GM21737 (cell line): Measurements from ENCODE around the gene PGAM5.
A peak's percentile ranks its signal among the peaks of the same experiment; 100 is the strongest.

Experiments used
- ATAC-seq: cut with Tn5 transposase; IDR thresholded peaks from one replicate; pipeline ENCODE4 v1.9.1; 2021; ENCODE audit warnings: mild to moderate bottlenecking, moderate library complexity; ENCODE audit not compliant: unreplicated experiment

Gene PGAM5

DNA sequence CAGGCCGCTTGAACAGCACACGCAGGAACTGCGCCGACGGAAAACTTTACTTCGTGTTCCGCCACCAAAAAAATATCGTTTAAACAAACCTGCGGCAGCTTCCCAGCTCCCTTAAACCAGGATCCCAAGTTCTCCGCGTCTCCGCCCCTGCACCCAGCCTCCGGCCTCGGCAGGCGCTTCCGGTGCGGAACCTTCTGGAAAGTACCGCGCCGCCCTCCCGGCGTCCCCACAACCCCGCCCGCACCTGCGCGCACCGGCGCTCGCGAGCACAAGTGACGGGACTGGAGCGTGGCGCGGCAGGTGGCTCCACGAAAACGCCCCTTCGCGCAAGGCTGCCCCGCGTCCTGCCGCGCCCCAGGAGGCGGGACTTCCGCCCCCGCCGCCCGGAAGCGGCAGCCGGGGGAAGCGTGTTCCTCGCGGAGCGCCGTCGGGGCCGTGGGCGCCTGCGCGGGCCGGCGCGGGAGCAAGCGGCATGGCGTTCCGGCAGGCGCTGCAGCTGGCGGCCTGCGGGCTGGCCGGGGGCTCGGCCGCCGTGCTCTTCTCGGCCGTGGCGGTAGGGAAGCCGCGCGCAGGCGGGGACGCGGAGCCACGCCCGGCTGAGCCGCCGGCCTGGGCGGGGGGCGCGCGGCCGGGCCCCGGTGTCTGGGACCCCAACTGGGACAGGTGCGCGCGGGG, at the start of gene PGAM5:
PGAM5 (plus strand) TSS at position 438 of the 675 bp plus-strand sequence; CDS start at position 473, 35 bp downstream.
- ATAC-seq, result peak; percentile 86

DNA sequence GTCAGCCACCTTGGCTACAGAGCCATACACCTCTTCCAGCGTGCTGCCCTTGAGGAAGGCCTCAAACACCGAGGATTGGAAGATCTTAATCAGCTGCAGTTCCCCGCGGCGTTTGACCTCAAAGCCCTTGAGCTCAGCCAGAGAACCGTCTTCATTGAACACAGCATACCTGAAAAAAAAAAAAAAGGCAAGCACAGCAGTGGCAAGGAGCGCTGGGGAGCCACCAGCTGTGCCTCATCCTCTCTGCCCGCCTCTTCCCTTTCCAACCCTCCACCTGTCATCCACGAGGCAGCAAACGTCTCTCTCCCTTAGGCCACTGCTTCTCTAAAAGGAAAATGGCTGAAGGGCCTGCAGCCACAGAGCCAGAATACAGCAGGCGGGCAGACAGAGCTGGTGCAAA, 49.6 kb upstream of the PGAM5 start:
- no peak for ATAC-seq

DNA sequence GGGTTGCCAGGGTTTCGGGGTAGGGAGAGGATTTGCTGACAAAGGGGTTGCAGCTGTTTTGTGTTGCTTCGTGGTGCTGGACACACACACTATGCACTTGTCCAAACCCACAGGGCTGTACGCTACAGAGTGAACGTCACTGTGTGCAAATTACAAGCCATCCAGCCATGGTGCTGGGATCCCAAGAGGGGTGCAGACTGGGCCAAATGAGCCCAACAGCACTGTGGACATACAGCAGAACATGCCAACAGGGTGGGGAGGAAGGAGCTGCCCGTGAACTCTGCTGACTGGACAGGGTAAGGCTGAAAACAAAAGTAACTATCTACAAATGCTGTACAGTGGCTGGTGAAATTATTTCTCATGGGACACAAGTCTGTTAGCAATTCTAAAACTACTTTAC, 48.7 kb upstream of the PGAM5 start:
- ATAC-seq, result no peak

DNA sequence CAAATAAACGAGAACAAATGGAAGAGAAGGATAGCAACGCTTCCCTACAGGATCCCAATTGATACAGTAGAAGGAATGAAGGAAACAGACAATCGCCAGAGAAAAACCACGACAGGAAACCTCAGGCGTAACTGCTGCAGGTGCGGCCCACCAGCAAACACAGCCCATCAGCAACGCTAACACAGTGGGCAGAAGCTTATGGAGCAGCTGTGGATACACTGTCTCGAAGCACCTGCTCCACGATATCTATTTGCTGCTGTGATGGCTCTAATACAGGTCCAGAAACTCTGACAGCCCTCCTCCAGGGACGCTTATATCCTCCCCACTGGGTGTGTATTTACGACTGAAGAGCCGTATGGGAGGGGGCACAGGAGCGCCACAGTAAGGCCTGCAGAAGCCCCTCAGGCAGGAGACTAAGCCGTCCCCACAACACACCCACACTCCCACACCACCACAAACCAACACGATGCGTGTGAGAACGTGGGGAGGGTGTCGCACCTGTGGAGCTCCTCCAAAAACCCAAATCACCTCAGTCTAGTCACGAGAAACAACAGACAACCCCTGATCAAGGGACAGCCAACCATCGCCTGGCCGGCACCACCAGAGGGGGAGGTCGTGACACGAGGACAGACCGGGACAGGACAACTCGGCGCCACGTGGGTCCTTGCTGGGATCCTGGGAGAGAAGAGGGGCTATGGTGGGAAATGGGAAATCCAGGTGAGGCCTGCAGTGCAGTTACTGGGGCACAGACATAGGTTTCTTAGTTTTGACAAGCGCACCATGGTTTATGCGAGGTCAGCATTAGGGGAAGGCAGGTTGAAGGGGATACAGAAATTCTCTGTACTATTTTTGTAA, 47.5 kb upstream of the PGAM5 start:
- no peak for ATAC-seq

DNA sequence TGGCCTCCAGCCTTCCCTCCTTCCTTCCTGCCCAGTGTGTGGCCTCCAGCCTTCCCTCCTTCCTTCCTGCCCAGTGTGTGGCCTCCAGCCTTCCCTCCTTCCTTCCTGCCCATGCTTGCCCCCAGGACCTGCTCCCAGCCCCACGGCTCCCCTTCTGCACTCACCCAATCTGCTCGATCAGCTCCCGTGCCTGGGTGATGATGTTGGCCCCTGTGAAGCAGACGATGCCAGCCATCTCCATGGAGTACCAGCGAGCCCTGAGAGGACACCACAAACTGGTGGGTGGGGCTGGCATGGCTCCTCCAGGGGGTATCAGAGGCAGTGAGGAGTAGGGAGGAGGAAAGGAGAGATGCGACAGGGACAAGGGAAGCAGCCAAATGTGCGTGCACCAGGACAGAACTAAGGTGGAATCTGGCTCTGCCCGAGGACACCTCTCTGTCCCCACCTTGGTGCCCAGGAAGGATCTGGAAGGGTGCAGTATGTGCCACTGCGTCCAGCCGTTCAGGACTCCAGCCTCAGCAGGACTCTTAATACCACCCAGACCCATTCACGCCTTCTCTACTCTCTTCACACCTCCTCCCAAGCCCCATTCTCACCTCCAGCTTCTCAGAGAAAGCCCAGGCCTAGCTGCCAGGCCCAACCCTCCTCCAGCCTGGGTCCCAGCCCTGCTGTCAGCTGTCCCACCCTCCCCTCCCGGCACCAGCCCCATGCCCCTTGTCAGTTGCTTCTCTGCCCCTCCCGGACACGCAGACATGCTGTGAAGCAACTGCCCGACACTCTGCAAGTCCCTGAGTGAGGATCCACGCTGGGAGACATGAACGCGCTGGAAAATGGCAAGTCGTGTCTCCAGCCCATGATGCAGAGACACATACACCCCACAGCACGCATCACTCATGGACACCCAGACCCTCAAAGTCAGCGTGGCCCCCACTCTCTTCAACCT, 46.2 kb upstream of the PGAM5 start:
- ATAC-seq, result no peak

DNA sequence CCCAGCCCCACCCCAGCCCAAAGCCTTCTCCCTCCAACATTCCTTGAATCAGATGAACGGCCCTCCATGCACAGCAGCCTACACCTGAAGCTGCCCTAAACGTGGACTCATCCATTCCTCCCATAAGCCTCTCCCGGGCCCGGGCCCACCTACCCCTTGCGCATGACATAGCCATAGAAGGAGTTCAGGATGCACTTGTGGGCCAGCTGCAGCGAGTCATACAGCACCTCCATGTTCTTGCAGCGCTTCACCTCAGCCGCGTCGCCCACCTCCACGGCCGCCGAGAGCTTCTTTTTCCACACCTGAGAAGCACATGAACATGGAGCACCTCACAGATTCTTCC, 45.5 kb upstream of the PGAM5 start:
- no peak for ATAC-seq

DNA sequence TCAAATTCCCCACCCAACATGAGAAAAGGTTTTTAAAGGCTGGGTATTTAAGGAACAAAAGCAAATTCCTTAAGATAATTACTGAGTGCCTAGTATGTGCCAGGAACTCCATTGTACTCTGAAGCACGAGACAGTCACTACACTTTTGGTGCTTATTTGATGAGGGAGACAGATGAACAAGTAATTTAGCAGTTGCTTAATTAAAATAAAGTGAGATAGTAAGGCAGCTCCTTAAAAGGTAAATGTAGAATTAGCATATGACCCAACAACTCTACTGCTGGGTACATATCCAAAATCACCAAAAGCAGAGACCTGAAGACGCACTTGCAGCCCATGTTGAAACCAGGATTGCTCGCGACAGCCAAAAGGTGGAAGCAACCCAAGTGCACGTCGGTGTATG, 44.8 kb upstream of the PGAM5 start:
- no peak for ATAC-seq

DNA sequence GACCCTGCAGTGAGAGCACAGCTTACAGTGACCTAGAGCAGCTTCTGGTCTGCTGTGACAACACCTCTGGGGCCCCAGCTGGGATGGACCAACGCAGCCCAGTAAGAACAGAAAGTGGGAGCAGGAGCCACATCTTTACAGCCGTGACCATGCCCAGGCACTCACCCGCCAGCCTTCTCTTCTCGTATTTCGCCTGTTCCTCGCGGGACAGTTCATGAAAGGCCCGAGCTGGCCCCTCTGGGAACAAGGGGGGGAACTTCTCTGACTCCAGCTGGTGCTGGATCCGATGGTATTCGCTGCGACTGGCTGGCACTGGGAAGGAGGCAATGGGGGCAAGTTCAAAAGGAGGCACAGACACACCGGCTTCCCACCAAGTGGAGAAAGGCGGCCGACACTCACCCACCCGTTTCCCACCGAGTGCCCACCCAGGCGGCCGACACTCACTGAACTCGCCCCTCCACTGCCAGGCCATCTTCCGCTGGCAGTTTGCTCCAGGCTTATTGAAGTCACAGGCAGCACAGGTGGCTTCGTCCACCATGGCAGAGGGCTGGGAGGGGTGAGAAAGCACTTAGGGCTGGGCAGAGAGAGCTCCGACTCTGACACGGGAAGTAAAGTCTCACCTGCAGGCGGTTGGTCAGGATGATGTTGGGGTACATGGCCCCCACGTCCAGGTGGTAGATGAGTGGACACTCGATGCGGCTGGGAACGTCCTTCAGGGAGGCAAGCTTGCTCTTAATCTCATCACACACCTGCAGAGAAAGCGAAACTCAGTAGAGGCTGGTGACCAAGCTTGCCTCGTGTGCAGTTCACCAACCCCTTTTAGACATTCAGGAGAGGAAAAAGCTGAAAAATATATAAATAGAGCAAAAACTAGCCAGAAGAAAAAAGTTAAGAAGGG, 42.2 kb upstream of the PGAM5 start:
- ATAC-seq, result no peak

DNA sequence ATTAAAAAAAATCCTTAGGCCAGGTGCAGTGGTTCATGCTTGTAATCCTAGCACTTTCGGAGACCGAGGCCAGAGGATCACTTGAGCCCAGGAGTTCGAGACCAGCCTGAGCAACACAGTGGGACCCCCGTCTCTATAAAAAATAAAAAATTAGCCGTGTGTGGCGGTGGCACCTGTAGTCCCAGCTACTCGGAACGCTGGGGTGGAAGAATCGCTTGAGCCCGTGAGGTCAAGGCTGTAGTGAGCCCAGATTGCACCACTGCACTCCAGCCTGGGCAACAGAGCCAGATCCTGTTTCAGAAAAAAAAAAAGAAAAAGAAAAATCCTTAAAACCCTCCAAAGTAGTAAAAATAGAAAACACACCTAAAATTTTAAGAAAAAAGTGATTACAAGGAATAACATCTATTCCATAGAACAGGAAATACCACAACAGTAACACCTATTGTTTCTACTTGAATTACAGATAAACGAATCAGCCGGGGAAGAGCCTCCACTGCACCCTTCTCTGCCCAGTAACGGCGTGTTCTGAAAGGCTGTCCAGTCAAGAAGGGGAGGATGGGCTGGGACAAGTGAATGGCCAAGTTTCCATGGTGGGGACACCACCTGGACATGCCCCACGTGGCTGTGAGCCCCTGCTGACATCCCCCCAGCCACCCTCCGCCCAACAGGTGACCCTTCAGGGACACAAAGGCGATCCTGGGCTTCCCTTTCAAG, 41.3 kb upstream of the PGAM5 start:
- ATAC-seq, result no peak

DNA sequence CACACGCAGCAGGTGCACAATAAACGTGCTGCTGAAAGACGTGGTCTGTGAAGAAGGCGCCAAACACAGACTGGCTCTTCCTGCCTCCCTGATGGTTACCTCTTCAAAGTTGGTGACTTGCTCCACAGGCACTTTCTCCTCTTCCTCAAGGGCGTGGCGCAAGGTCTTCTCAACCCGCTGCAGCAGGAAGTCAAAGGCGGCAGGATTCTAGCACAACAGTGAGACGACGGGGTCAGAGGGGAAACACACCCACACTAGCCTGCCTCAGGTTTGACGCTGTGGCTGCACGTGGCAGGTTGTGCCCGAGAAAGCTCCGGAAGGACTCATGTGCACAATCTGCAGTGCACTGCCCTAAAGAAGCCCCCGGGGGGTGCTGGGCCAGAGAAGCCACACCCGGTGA, 38.5 kb upstream of the PGAM5 start:
- ATAC-seq, result no peak

DNA sequence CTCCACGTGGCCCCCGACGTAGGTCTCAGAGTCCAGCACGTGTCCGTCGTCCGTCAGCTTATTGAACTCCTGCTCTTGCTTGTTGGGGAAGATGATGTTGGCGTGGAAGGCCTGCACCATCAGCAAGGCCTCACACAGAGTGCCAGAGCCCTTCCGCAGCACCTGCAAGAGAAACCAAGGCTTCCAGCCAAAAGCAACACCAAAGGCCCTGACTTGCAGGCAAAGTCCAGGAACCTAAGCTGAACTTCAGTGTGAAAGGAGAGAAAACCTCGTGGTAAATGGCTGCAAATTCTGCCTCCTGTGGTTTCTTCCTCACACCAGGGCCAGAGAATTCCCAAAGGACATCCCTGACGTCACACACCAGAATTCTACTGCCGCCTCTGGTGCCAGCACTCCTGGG, 38.0 kb upstream of the PGAM5 start:
- no peak for ATAC-seq

DNA sequence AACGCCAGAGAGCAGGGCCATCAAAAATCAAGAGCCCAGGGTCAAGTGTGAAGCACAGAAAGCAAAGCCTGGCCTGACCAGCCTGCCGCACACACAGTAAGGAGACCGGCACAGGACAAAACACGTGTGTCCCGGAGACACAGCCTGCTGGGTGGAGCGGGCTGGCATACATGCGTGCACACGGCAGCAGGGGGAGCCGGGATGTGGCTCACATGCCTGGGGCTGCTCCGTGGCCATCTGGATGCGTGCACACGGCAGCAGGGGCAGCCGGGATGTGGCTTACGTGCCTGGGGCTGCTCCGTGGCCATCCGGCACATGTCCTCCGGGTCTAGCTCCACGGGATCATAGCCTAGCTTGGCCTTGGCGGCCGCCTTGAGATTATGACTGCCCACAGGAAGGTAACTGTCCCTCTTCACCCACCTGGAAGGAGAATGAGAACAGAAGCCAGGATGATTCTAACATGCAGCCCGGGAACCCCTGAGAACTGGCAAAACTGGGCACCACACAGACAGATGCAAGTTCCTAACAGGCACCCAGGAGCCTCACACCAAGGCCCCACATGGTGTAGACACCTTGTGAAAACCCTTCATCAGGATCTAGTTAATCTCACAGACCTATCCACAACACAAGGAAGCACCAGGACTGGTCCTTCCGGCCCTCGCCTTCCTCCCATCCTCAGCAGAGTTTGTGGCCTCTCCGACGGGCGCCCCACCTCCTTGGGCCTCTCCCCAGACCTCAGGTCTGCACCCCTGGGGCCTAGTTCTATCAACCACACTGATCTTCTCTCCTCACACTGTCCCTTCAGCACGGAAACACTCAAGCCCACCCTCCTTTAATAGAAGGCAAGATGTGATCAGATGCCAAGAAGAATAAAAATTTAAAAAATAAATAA, 37.1 kb upstream of the PGAM5 start:
- no peak for ATAC-seq

DNA sequence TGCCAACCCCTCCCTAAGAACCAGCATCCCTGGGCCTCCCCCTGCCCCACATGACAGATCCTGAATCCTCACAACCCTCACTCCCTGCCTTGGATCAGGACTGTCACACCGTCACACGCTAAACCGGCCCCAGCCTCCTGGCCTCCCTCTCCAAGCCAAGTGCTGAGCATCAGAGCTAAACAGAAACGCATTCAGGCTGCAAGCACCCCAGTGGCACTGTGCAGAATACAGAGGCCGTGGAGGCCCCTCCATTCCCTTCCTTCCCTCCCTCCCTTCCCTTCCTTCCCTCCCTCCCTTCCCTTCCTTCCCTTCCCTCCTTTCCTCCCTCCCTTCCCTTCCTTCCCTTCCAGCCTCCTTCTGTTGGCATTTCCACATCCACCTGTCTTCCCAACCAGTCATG, 36.1 kb upstream of the PGAM5 start:
- no peak for ATAC-seq

DNA sequence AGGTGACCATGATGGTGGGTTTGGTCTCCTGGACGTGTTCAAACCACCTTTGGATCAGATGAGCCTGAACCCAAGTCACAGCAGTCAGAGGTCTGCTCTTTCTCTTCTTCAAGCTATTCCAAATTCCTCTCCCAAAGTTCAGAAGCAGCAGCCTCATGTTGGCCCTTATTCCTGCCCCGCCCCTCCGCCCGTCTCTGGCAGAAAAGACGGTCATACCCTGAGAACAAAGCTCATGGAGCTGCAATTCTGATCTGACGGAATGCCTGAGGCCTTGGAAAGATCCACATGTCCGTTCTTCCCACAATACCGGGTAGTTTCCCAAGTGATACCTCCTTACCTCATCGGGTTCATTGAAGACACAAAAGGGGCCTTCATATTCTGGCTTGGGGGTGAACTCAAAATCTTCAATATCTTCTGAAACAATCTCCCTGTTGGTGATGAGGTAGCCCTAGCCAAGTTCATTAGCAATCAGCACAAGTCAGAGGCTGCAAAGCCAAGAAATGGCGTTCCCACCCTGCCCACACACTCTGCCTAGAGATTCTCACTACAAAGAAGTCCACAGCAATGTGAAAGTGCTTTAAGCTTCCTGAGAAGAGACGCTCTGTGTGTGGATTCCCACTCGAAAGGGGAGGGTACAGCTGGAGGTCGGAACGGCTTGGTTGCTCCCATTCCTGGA, 34.7 kb upstream of the PGAM5 start:
- ATAC-seq, result no peak

DNA sequence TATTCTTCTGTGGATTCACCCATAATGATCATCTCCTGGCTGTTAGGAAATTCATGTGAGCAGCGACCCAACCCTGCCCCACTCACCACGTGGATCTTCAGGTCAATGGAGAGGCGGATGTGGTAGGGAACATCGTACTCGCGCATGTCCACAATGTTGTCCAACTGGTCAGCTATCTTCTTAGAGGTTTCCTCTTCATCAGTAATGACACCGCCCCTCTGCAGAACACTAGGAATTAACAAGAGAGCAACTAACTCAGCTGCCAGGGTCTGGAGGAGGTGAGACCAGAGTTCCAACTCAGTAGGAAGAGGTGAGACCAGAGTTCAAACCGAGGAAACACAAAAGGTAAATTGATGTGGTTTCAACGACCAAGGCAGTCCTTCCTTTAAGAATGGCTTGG, 33.1 kb upstream of the PGAM5 start:
- no peak for ATAC-seq

DNA sequence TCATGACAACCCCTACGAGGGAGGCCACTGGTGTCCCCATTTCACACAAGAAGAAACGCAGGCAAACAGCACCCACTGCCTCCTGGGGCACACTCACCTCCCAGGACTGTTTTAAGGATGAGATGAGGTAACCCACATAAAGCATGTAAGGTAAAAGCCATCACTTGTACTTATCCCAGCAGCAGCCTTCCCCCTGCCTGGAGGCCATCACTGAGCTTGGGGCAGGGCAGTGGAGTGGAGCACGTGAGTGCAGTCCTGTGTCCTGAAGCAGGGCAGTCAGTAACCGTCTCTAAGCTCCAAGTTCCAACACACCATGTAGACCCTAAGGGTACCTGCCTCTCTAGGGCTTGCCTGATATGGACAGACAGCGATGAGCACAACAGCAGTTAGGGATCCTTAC, 25.2 kb upstream of the PGAM5 start:
- ATAC-seq, result no peak

DNA sequence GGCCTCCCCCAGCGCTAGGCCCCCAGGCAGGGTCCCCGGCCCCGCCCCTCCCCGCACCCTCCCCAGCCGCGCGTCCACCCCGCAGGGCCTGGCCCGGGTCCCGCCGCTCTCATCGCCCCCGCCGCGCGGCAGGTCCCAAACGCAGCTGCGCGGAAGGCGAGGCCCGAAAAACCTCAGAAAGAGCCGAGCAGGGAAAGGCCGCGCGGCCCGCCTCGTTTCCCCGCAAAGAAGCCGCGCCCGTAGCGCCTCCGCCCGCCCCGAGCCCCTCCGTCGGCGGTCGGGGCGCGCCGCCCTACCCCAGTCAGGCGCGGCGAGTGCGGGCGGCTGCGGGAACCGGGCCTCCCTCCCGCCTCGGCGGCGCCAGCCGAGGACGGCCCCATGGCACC, 23.8 kb upstream of the PGAM5 start:
- peak; percentile 27 for ATAC-seq
